IPS-NIHi7 (cell line): ENCODE results near the gene AKAP13.
"Not testable (repeated sequence)": the region's sequence is repeated elsewhere in the genome, so short reads cannot be mapped to it uniquely, and the experiment has no call there.

ENCODE experiments used
- DNase-seq: peaks from one replicate; pipeline ENCODE4 v3.0.0; 2012; ENCODE audit warnings: mixed read lengths; ENCODE audit errors: extremely low spot score

Gene AKAP13

GRCh38 chr15:85661859-85662258 is 281.5 kb downstream of the AKAP13 start:
- no peak for DNase-seq

- not testable (repeated sequence) for DNase-seq
Measured at GRCh38 chr15:85665677-85666076, 285.3 kb downstream of the AKAP13 start.

DNA sequence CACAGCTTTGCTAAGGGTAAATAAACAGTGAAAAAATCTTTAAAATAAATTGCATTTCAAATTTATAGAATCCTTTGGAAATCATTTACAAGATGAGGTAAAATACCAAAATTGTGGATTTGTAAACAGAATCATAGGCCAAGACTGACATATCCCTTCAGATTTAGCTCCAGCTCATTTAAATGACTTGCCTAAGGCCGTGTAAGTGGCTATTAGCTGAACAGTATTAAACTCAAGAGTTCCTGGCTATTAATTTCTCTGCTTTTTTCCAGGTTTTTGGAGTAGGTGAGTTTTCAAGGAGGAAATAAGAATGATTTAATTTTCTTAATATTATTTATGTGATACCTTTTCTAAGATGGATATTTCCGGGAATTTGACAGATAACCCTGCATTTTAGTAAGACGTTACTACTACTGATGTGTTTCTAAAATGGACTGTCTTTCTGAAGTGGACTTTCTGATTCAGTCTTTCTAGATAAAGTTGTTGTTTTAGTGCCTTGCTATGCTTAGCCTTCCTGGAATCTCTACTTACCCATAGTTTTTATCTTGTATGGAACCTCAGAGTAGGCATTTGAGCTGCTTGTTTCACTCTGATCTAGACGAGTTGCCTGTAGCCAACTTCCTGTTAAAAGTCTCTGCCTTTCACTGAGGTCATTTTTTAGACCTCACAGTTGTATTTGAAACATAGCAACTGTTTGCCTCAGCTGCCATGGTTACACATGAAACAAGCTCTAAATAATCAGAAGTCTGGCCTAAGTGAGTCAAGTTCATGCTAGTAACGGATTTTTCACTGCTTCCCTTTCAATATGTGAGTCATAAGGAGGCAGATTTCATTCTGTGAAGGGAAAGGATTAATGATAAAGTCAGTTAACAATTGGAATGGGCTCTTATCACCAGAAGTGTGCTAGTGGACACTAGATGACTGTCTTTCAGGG is 287.4 kb downstream of the AKAP13 start:
- no peak for DNase-seq

- DNase-seq: no peak
Measured at GRCh38 chr15:85671156-85671555, 290.8 kb downstream of the AKAP13 start.

DNA sequence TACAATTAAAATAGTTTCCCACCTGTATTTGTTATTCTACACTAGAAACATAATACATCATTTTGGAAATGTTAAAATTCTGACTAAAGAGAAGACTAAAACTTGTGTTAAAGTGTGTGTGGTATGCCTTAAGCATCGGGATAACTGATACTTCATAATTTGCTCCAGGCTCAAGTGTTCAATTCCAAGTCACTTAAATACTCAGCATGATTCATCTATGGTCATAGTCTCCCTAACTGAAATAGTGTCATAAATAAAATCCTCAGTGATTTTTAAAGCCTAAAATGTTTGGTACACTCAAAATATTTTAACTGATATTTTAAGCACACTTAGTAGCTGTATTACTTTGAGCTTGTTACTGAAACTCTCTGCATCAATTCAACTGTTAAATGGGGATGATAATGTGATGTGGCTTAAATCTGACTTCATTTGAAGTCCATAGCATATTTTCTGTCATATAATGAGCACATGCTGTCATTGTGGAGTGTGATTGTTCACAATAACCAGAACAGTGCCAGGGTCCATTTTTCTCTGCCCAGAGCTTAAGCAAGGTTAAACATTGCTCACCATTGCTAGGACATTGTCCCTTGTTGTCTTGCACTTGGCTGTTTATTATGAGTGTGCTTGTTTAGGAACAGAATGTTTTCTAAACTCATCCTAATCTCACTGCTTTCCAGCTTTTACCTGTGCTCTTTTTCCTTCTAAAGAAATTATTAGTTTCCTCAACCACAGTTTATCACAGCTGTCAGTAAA is 292.1 kb downstream of the AKAP13 start:
- no peak for DNase-seq

GRCh38 chr15:85673326-85673725 is 292.9 kb downstream of the AKAP13 start:
- DNase-seq: no peak

- no peak for DNase-seq
Measured at GRCh38 chr15:85676342-85677098, 296.1 kb downstream of the AKAP13 start.

GRCh38 chr15:85679231-85679630 is 298.8 kb downstream of the AKAP13 start:
- DNase-seq: no peak

GRCh38 chr15:85681386-85681785 is 301.0 kb downstream of the AKAP13 start:
- DNase-seq: no peak

- no peak for DNase-seq
Measured at GRCh38 chr15:85684174-85684710, 303.8 kb downstream of the AKAP13 start.

DNA sequence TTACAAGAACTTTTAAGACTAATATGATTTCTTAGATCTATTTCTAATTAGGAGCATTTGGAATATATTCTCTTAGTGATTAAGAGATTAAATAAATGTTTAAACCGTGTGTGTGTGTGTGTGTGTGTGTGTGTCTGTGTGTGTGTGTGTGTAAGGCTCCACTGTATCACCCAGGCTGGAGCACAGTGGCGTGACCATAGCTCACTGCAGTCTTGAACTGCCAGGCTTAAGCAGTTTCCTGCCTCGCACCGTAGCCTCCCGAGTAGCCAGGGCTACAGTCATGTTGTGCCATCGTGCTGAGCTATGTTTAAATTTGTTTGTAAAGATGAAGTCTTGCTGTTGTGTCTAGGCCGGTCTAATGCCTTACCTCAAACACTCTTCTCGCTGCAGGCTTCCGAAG is 305.0 kb downstream of the AKAP13 start:
- DNase-seq: no peak

- DNase-seq: no peak
Measured at GRCh38 chr15:85687329-85687728, 306.9 kb downstream of the AKAP13 start.

DNA sequence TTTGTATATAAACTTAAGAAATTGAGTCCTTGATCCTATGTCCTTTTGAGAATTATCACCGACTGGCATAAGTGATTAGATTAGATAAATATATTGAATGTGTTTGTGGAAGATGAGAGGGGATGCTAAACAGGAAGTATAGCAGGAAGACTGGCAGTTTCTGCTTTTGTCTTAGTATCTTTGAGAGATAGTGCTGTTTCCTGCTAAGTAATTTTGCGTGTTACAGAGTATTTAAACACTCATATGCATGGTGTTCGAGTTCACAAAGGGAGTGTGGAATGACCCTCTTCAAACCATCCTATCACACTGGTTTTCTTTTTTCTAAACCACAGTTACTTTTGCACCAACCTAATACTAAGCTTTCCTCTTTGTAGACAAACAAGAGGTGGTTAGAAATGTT is 308.3 kb downstream of the AKAP13 start:
- DNase-seq: no peak

DNA sequence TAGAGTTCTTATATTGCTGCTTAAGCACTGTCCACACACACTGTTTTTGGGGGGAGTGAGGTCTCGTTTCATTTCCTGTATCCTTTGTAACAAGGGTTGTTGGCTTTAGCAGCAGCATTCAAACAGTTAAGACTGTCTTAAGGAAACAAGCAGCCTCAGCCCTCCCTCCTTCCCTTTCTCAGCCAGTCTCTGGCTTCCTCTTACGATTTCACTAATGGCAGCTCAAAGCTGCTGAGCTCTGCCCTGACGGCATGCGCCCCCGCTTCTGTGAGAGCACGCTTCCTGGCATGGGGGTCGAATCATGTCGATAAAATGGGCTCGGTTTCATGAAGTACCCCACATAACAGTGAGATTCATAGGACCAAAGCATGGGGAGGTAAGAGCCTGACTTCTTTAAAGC is 309.3 kb downstream of the AKAP13 start:
- DNase-seq: peak; percentile 62

GRCh38 chr15:85690561-85691231 is 310.3 kb downstream of the AKAP13 start:
- DNase-seq: no peak

GRCh38 chr15:85691350-85692240 is 311.2 kb downstream of the AKAP13 start:
- no peak for DNase-seq

GRCh38 chr15:85692321-85692720 is 311.9 kb downstream of the AKAP13 start:
- no peak for DNase-seq

- no peak for DNase-seq
Measured at GRCh38 chr15:85692873-85693272, 312.5 kb downstream of the AKAP13 start.

DNA sequence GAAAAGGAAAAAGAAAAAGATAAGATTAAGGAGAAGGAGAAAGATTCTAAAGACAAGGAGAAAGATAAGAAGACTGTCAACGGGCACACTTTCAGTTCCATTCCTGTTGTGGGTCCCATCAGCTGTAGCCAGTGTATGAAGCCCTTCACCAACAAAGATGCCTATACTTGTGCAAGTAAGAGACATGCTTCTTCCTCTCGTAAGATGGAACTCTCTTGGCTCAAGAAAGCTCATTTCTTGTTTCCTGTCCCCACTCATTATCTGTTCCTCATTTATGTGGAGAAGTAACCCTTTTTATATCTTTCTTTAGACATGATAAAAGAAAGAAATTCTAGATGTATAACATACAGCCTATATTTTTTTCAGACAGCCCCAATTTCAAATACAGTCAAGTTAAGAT is 312.9 kb downstream of the AKAP13 start:
- no peak for DNase-seq

DNA sequence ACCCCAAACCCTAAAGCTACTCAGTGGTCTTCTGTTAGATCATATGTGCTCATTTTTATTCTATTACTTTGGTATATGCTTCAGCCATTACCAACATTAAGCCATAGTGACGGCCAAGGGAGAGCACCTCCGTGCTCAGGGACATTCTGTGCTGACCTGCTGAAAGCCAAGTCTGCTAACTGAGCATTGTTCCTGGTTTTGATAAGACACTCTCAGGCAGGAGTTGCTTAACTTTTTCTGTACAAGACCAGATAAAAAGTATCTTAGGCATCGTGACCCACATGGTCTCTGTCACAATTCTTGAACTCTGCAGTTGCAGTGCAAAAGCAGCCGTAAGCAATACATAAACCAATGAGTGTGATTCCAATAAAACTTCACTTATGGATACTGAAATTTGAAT is 313.7 kb downstream of the AKAP13 start:
- DNase-seq: no peak
